Measurements from ENCODE around the gene PRPF31.

DNA sequence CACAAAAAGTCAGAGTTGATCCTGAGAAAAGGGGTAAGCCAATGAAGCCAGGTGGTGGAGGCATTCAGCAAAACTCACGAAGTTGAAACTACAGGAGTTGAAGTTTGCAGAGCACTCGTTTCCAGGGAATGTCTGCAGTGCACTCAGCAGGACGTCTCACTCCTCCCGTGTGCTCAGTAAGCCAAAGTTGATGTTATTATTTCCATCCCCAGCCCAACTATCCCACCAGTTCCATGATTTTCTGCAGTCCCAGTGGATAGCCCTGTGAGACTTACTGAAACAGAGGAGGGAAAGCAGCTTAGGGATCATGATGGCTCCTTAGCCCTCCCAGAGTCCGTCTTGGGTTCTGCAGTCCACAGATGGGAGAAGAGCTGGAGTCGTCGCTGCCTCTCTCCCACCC, 34.5 kb upstream of the PRPF31 start, which contains the start of gene TARM1:
- TF ChIP-seq, protein P1, sequence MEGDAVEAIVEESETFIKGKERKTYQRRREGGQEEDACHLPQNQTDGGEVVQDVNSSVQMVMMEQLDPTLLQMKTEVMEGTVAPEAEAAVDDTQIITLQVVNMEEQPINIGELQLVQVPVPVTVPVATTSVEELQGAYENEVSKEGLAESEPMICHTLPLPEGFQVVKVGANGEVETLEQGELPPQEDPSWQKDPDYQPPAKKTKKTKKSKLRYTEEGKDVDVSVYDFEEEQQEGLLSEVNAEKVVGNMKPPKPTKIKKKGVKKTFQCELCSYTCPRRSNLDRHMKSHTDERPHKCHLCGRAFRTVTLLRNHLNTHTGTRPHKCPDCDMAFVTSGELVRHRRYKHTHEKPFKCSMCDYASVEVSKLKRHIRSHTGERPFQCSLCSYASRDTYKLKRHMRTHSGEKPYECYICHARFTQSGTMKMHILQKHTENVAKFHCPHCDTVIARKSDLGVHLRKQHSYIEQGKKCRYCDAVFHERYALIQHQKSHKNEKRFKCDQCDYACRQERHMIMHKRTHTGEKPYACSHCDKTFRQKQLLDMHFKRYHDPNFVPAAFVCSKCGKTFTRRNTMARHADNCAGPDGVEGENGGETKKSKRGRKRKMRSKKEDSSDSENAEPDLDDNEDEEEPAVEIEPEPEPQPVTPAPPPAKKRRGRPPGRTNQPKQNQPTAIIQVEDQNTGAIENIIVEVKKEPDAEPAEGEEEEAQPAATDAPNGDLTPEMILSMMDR (IDR thresholded peaks at IDR 0.05; ENCODE audit: low read depth, low read length), result no peak
- no peak for TF ChIP-seq POLR2A (IDR thresholded peaks at IDR 0.05; ENCODE audit: extremely low read depth, insufficient read length)

Measured in NB4 (cell line).